ENCODE measurements around the gene DUSP22. TPM values are rescaled to one million over a fixed set of nuclear protein-coding genes. Genes with fewer than 3 reads are reported as not detected.

The DUSP22 gene
- total and polyA plus RNA-seq, 4 donors = 9.5 to 31.0 (median 20.1) TPM

DNA sequence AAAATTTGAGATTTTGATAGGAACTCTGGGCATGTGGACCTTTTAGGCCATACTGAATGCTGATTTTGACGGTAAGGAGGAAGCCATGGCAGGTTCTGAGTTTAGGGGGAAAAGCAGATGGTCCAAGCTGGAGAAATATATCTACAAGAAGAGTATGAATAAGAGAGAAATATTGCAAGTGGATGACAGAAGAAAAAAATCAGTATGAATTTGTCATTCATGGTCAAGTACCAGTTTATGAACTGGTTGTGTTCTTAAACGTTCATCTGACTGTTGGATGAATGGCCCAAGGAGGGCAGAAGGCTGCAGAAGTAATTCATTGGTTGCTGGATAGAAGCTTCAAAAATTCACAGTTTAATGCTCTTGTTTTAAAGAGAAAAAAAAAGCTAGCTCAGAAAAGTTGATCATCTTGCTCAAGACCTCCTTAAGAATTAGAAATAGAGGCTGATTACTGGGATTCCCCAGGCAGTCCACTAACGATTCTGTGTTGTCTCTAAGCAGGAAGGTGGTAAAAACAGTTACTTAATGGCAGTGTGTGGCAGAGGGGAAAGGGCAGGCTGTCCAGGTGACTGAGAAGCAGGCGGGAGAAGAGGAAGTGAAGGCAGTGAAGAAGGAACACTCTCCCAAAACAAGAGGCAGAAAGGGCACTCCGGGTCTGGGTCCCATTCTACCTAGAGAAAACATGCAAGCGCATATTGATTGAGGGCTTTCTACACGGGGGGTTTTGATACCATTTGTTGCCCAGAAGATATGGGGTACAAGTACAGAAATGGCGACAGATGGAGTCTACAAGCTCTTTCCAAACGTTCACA is 2.0 kb upstream of the DUSP22 start:
- DNase-seq (ENCODE audit: low spot score) = no peak
- Histone ChIP-seq H3K27me3 (ENCODE audit: control insufficient read depth in 4 of 4, insufficient read depth in 4 of 4, low read length in 3 of 4) (no peaks in the 10 kb centered on the region), H3K9me3 (ENCODE audit: control insufficient read depth in 4 of 4, low read length in 3 of 4) (no peaks in the 10 kb centered on the region), H3K9ac (ENCODE audit: low read depth in 1 of 2, low read length in 2 of 2) (no peak overlapping the region), H3K4me3 (ENCODE audit: low read depth in 1 of 3, low read length in 3 of 3) (no peak overlapping the region), H3K36me3 (ENCODE audit: control insufficient read depth in 4 of 4, insufficient read depth in 3 of 4, low read depth in 1 of 4, low read length in 3 of 4) (no peaks in the 10 kb centered on the region), H3K4me1 (ENCODE audit: control insufficient read depth in 4 of 4, insufficient read depth in 4 of 4, low read length in 3 of 4) (peaks cover 2 to 16% (median 11%) of the 10 kb centered on the region in 4 donors), H3K27ac (ENCODE audit: low read depth in 1 of 2, low read length in 2 of 2) (no peak overlapping the region)
- 78% methylated on average over 9 of the region's 9 CpGs for WGBS
- TF ChIP-seq SP1 (IDR thresholded peaks at IDR 0.05) = no peak
- no peak for TF ChIP-seq JUND (IDR thresholded peaks at IDR 0.05)
- TF ChIP-seq, protein P1, sequence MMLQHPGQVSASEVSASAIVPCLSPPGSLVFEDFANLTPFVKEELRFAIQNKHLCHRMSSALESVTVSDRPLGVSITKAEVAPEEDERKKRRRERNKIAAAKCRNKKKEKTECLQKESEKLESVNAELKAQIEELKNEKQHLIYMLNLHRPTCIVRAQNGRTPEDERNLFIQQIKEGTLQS (IDR thresholded peaks at IDR 0.05) = no peak
- TF ChIP-seq RAD21 (IDR thresholded peaks at IDR 0.05) = no peak
- TF ChIP-seq GABPA (IDR thresholded peaks at IDR 0.05 in 1 of 2, conservative IDR thresholded peaks at IDR 0.05 in 1 of 2) = no peak
- TF ChIP-seq, protein P2, sequence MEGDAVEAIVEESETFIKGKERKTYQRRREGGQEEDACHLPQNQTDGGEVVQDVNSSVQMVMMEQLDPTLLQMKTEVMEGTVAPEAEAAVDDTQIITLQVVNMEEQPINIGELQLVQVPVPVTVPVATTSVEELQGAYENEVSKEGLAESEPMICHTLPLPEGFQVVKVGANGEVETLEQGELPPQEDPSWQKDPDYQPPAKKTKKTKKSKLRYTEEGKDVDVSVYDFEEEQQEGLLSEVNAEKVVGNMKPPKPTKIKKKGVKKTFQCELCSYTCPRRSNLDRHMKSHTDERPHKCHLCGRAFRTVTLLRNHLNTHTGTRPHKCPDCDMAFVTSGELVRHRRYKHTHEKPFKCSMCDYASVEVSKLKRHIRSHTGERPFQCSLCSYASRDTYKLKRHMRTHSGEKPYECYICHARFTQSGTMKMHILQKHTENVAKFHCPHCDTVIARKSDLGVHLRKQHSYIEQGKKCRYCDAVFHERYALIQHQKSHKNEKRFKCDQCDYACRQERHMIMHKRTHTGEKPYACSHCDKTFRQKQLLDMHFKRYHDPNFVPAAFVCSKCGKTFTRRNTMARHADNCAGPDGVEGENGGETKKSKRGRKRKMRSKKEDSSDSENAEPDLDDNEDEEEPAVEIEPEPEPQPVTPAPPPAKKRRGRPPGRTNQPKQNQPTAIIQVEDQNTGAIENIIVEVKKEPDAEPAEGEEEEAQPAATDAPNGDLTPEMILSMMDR (IDR thresholded peaks at IDR 0.05; ENCODE audit: low read depth, low read length, missing input control) = no peak
- TF ChIP-seq EGR1 (IDR thresholded peaks at IDR 0.05; ENCODE audit: low read depth in 2 of 2) = no peak
- no peak for TF ChIP-seq HNF4A (conservative IDR thresholded peaks at IDR 0.05)
- TF ChIP-seq REST (IDR thresholded peaks at IDR 0.05) = no peak
- TF ChIP-seq NR2F2 (IDR thresholded peaks at IDR 0.05) = no peak
- TF ChIP-seq RXRA (IDR thresholded peaks at IDR 0.05) = no peak
- no peak for TF ChIP-seq HNF4G (IDR thresholded peaks at IDR 0.05)

DNA sequence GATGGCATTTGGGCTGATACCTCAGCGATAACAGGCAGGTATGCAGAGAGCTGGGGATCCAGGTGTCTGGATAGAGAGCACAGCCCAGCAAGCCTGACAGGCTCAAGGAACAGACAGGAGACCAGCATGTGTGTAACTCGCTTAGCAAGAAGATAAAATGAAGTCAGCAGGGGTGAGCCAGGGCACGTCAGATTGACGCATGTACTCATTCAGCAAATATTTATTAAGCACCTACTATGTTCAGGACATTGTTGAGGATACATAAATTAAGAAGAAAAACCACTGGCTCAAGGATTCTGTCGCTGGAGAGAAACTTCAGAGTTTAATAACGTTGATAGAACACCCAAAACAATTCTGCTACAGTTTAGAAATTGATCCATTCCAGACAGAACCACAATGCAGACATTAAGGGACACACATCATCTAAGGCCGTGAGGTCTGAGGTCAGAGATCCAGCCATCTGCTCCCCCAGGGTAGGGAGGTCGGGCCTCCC is 1.0 kb upstream of the DUSP22 start:
- peaks cover 2 to 16% (median 11%) of the 10 kb centered on the region in 4 donors for H3K4me1 ChIP-seq (ENCODE audit: control insufficient read depth in 4 of 4, insufficient read depth in 4 of 4, low read length in 3 of 4)
- no peaks in the 10 kb centered on the region for H3K36me3 ChIP-seq (ENCODE audit: control insufficient read depth in 4 of 4, insufficient read depth in 3 of 4, low read depth in 1 of 4, low read length in 3 of 4)
- 38% methylated on average over 8 of the region's 8 CpGs for WGBS
- H3K9me3 ChIP-seq (ENCODE audit: control insufficient read depth in 4 of 4, low read length in 3 of 4) = no peaks in the 10 kb centered on the region
- no peak for TF ChIP-seq JUND (IDR thresholded peaks at IDR 0.05)
- no peak for TF ChIP-seq RXRA (IDR thresholded peaks at IDR 0.05)
- no peak for TF ChIP-seq MAX (IDR thresholded peaks at IDR 0.05)
- TF ChIP-seq, protein P2 (IDR thresholded peaks at IDR 0.05; ENCODE audit: low read depth, low read length, missing input control) = no peak
- TF ChIP-seq FOXA1 (IDR thresholded peaks at IDR 0.05) = no peak
- no peak for TF ChIP-seq ZBTB33 (IDR thresholded peaks at IDR 0.05)
- no peak for DNase-seq (ENCODE audit: low spot score)
- H3K4me3 ChIP-seq (ENCODE audit: low read depth in 1 of 3, low read length in 3 of 3) = peak overlapping the region; percentile 51 to 74 (median 69)
- H3K27me3 ChIP-seq (ENCODE audit: control insufficient read depth in 4 of 4, insufficient read depth in 4 of 4, low read length in 3 of 4) = no peaks in the 10 kb centered on the region
- H3K27ac ChIP-seq (ENCODE audit: low read depth in 1 of 2, low read length in 2 of 2) = peak overlapping the region; percentile 94 to 99
- H3K9ac ChIP-seq (ENCODE audit: low read depth in 1 of 2, low read length in 2 of 2) = peak overlapping the region; percentile 82 to 96
